NT2/D1 (cell line): Measurements from ENCODE around the gene PNLIP.

ENCODE experiments used
- DNase-seq: peaks from one replicate; pipeline ENCODE4 v3.0.0-alpha.2; 2011; ENCODE audit warnings: low read depth, low spot score
- H3K27me3 ChIP-seq: 2 replicates; pipeline ENCODE4 v1.6.0; 2011; ENCODE audit warnings: mild to moderate bottlenecking; ENCODE audit not compliant: insufficient read length, insufficient read depth
- H3K36me3 ChIP-seq: 2 replicates; pipeline ENCODE4 v1.6.1; 2011; ENCODE audit warnings: mild to moderate bottlenecking, low read length, mixed read lengths; ENCODE audit not compliant: insufficient read depth, insufficient read length
- H3K4me1 ChIP-seq: 2 replicates; pipeline ENCODE4 v1.5.1; 2011; ENCODE audit not compliant: insufficient read depth, insufficient read length
- H3K4me3 ChIP-seq: 2 replicates; pipeline ENCODE4 v1.5.1; 2011; ENCODE audit warnings: low read depth; ENCODE audit not compliant: insufficient read length
- H3K9ac ChIP-seq: 2 replicates; pipeline ENCODE4 v1.6.0; 2011; ENCODE audit warnings: low read depth; ENCODE audit not compliant: insufficient read length
- H3K9me3 ChIP-seq: 2 replicates; pipeline ENCODE4 v1.5.1; 2011; ENCODE audit warnings: mild to moderate bottlenecking, low read length; ENCODE audit not compliant: insufficient read depth
- SUZ12 ChIP-seq: IDR thresholded peaks from 2 replicates; pipeline ENCODE4 v1.6.1; 2011; ENCODE audit not compliant: insufficient read length, insufficient read depth; ENCODE audit errors: extremely low read depth
- YY1 ChIP-seq: IDR thresholded peaks from 2 replicates; pipeline ENCODE4 v1.6.1; 2011; ENCODE audit not compliant: insufficient read length, insufficient read depth
- ZNF274 ChIP-seq: IDR thresholded peaks from 2 replicates; pipeline ENCODE4 v1.6.1; 2011; ENCODE audit warnings: mild to moderate bottlenecking, low read depth, low read length

PNLIP gene

GRCh38 chr10:116567335-116567734 lies 21.6 kb downstream of the PNLIP start:
- Histone ChIP-seq H3K4me3 (no peak overlapping the region), H3K27me3 (no peaks in the 10 kb centered on the region), H3K9me3 (no peaks in the 10 kb centered on the region), H3K9ac (no peak overlapping the region), H3K36me3 (no peaks in the 10 kb centered on the region), H3K4me1 (no peaks in the 10 kb centered on the region)
- TF ChIP-seq ZNF274: no peak
- TF ChIP-seq SUZ12: no peak
- no peak for TF ChIP-seq YY1
- no peak for DNase-seq

DNA sequence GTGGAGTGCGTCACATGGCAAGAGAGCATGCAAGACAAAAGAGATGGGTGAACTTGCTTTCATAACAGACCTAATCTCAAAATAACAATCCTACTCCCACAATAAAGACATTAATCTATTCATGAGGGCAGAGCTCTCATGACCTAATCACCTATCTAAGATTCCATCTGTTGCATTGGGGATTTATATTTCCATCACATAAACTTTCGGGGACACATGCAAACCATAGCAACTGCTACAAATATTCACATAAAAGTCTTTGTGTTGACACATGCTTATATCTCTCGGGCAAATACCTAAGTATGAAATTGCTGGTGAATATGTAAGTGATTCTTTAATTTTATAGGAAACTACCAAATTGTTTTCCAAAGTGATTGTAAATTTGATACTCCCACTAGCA lies 29.1 kb downstream of the PNLIP start:
- TF ChIP-seq SUZ12 (no peak), YY1 (no peak), ZNF274 (no peak)
- Histone ChIP-seq H3K9me3 (no peaks in the 10 kb centered on the region), H3K4me1 (no peaks in the 10 kb centered on the region), H3K9ac (no peak overlapping the region), H3K4me3 (no peak overlapping the region), H3K36me3 (no peaks in the 10 kb centered on the region), H3K27me3 (no peaks in the 10 kb centered on the region)
- DNase-seq: no peak

DNA sequence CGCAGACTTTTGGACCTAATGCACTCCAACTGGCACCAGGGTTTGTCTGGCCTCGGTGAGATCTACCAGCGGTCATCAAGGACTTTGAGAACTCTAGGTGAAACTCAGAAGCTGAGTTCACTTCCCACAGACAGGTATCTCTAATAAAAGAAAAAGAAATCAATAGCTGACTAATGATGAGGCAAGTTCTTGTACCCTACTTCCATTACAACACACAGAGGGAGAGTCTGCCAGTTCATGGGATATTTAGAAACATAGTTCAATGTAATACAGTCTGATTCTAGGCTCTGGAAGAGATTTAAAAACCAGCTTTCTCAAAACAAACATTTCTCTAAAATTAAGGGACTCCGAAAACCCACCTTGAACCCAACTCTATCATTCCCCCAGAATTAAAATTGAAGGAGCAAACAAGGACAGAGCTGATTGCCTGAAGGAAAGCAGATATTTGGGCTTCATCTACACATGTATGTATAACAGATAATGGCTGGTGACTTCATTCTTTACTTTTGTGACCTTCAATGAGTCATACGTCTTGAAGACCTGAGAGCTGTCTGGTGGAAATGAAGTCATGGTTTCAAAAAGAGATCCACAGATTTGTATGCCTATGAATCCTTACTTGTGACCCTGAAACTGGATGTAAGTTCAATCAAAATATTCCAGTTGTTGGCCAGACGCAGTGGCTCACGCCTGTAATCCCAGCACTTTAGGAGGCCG lies 42.3 kb downstream of the PNLIP start:
- TF ChIP-seq SUZ12: no peak
- TF ChIP-seq YY1: no peak
- no peak for TF ChIP-seq ZNF274
- H3K4me3 ChIP-seq: no peak overlapping the region
- no peak overlapping the region for H3K9ac ChIP-seq
- no peaks in the 10 kb centered on the region for H3K36me3 ChIP-seq
- H3K27me3 ChIP-seq: no peaks in the 10 kb centered on the region
- no peak for DNase-seq
- H3K9me3 ChIP-seq: peaks cover 6% of the 10 kb centered on the region; the same call in 1 of the 2 replicates
- no peaks in the 10 kb centered on the region for H3K4me1 ChIP-seq

GRCh38 chr10:116588995-116589394 lies 43.3 kb downstream of the PNLIP start:
- Histone ChIP-seq H3K4me3 (no peak overlapping the region), H3K9ac (no peak overlapping the region), H3K27me3 (no peaks in the 10 kb centered on the region), H3K4me1 (no peaks in the 10 kb centered on the region), H3K9me3 (peaks cover 6% of the 10 kb centered on the region; the same call in 1 of the 2 replicates), H3K36me3 (no peaks in the 10 kb centered on the region)
- DNase-seq: no peak
- TF ChIP-seq YY1: no peak
- TF ChIP-seq ZNF274: no peak

- DNase-seq: no peak
- H3K36me3 ChIP-seq: no peaks in the 10 kb centered on the region
- no peak overlapping the region for H3K4me3 ChIP-seq
- H3K4me1 ChIP-seq: no peaks in the 10 kb centered on the region
- H3K9ac ChIP-seq: no peak overlapping the region
- TF ChIP-seq ZNF274: no peak
- TF ChIP-seq YY1: no peak
- TF ChIP-seq SUZ12: no peak
- H3K27me3 ChIP-seq: no peaks in the 10 kb centered on the region
- H3K9me3 ChIP-seq: peaks cover 6% of the 10 kb centered on the region; the same call in 1 of the 2 replicates
Measured at GRCh38 chr10:116589926-116590325, 44.2 kb downstream of the PNLIP start.

GRCh38 chr10:116590590-116591444 lies 45.1 kb downstream of the PNLIP start, which contains the start of gene PNLIPRP1:
Gene PNLIPRP1 (plus strand): TSS chr10:116590959. CDS start chr10:116591130, 171 bp downstream.
- Histone ChIP-seq H3K27me3 (no peaks in the 10 kb centered on the region), H3K4me1 (no peaks in the 10 kb centered on the region), H3K4me3 (no peak within 1 kb of the TSS), H3K9ac (no peak within 1 kb of the TSS), H3K9me3 (peaks cover 6% of the 10 kb centered on the region; the same call in 1 of the 2 replicates), H3K36me3 (no peaks in the 10 kb centered on the region)
- TF ChIP-seq YY1 (no peak), ZNF274 (no peak), SUZ12 (no peak)
- DNase-seq: no peak

DNA sequence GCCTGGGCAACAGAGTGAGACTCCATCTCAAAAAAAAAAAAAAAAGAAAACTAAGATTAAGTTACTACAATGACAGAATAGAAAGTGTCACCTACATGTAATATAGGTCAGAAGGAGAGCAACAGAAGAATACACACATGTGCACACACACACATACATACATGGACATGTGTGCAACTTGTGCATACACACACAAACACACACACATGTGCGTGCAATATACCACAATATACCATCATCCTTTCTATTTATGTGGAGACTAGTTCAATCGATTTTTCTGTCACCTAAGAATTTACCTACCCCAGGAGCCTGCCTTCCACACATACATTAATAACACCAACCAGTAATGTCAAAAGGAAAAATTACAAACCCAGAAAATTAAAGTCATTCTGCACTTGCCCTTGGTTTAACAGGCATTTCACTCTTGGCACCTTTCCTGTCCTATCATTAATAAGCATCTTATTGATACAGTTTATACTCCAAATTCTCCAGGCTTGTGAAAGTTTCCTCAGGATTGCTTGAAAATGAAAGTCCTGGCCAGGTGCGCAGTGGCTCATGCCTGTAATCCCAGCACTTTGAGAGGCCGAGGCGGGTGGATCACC lies 47.5 kb downstream of the PNLIP start:
- Histone ChIP-seq H3K9ac (no peak overlapping the region), H3K4me3 (no peak overlapping the region), H3K27me3 (no peaks in the 10 kb centered on the region), H3K9me3 (peaks cover 6% of the 10 kb centered on the region; the same call in 1 of the 2 replicates), H3K4me1 (no peaks in the 10 kb centered on the region), H3K36me3 (no peaks in the 10 kb centered on the region)
- DNase-seq: no peak
- TF ChIP-seq SUZ12 (no peak), YY1 (no peak), ZNF274 (no peak)
